ENCODE measurements around the gene C16orf74. TPM values are rescaled to one million over a fixed set of nuclear protein-coding genes. Genes with fewer than 3 reads are reported as not detected.

Gene C16orf74
- total RNA-seq, 1 donor from 2014 or later, result 4.7 TPM

DNA sequence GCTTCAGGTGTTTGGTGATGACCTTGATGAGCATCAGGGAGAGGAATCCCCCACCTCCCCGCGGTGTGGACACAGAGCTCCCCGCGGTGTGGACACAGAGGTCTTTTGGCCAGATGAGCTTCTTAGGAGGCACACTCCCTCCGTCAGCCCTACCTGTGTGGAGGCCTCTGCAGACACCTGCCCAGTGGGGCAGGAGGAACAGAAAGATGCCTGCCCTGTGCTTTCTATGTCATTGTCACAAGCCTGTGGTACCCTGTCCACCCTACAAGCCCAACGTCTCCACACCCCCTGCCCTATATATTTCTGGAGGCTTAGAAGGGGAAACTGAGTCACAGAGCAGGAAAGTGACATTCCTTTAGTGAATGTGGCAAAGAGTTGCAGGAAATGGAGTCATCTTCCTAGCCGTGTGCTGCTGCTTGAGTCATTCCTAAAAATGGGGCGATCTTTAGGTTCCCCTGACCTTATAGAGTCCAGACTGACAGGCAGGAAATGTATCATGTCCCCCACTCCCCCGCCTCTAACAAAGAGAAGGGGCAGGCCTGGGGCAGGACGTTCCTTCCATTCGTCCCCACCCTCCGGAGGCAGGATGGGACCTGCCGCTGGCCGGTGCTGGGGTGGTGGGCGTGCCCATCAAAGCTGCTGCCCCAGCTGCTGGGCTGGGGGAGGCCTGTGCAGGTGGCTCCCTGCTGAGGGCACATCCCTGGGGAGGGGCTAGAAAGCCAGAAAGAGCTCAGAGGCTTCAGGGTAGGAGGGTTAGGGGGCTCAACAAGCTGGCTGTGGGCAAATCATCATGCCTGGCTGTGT lies 1.0 kb upstream of the C16orf74 start:
- H3K27ac Mint-ChIP-seq (ENCODE audit: unreplicated experiment), result no peak overlapping the region
- Histone ChIP-seq H3K27me3 (ENCODE audit: insufficient read depth, low read length) (no peaks in the 10 kb centered on the region), H3K4me1 (ENCODE audit: insufficient read depth, low read length) (peaks cover 40% of the 10 kb centered on the region), H3K9me3 (ENCODE audit: insufficient read depth, low read depth, low read length) (no peaks in the 10 kb centered on the region), H3K9ac (ENCODE audit: low read length) (no peak overlapping the region), H3K4me2 (ENCODE audit: low read length) (peak overlapping the region; percentile 93), H2AFZ (ENCODE audit: low read depth, low read length) (no peak overlapping the region), H3K36me3 (ENCODE audit: insufficient read depth, low read length) (no peaks in the 10 kb centered on the region), H3K4me3 (ENCODE audit: insufficient read depth, low read depth, low read length) (no peak overlapping the region), H4K20me1 (ENCODE audit: insufficient read depth, low read length) (peaks cover 7% of the 10 kb centered on the region), H3K27ac (ENCODE audit: low read depth, low read length) (no peak overlapping the region), H3K79me2 (ENCODE audit: insufficient read depth, low read length) (peaks cover 5% of the 10 kb centered on the region)
- no peak for DNase-seq (ENCODE audit: low read depth)
- peaks cover 11% of the 10 kb centered on the region for H3K27me3 Mint-ChIP-seq (ENCODE audit: low read depth, unreplicated experiment)
- no peak for FAIRE-seq
- no peak for TF ChIP-seq EZH2 (IDR thresholded peaks at IDR 0.05; ENCODE audit: insufficient read depth, low read length)
- TF ChIP-seq, protein P1, sequence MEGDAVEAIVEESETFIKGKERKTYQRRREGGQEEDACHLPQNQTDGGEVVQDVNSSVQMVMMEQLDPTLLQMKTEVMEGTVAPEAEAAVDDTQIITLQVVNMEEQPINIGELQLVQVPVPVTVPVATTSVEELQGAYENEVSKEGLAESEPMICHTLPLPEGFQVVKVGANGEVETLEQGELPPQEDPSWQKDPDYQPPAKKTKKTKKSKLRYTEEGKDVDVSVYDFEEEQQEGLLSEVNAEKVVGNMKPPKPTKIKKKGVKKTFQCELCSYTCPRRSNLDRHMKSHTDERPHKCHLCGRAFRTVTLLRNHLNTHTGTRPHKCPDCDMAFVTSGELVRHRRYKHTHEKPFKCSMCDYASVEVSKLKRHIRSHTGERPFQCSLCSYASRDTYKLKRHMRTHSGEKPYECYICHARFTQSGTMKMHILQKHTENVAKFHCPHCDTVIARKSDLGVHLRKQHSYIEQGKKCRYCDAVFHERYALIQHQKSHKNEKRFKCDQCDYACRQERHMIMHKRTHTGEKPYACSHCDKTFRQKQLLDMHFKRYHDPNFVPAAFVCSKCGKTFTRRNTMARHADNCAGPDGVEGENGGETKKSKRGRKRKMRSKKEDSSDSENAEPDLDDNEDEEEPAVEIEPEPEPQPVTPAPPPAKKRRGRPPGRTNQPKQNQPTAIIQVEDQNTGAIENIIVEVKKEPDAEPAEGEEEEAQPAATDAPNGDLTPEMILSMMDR (IDR thresholded peaks at IDR 0.05; ENCODE audit: insufficient read depth, low read depth, low read length), result no peak
- no peaks in the 10 kb centered on the region for H3K9me3 Mint-ChIP-seq (ENCODE audit: unreplicated experiment)
- H3K4me3 Mint-ChIP-seq (ENCODE audit: unreplicated experiment), result no peak overlapping the region
- H3K4me1 Mint-ChIP-seq (ENCODE audit: low read depth, unreplicated experiment), result peaks cover 17% of the 10 kb centered on the region
- no peaks in the 10 kb centered on the region for H3K36me3 Mint-ChIP-seq (ENCODE audit: low read depth, unreplicated experiment)

DNA sequence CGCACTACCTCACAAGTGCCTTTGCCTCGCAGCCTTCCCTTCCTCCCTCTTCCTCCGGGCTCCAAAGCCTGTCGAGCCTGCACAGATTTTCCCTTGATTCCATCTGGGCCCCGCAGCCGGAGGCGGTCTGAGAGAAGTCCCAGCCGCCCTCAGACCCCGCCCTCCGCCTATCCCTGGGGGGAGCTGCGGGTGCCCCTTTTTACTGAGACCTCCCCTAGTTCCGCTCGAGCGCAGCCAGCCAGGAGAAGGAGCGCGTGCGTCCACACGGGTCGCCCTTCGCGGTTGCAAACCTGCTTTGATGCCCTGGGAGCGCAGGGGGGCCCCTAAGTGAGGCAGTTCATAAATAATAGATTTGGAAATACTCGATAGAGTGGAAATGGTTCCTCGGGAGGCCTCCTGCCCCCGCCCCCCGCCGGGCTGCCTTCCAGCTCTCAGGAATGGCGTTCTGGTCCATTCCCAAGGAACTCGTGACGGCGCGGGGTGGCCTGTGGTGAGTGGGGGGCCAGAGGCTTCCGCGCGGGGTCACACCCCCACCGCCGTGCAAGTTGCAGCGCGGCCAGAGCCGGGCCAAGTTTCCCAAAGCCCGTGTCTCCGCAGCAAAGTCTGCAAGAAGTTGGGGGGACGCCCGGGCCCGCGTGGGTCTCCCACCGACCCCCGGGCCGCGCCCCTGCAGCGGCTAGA lies 610 bp downstream of the C16orf74 start:
- H3K27ac ChIP-seq (ENCODE audit: low read depth, low read length), result no peak overlapping the region
- peak overlapping the region; percentile 93 for H3K4me2 ChIP-seq (ENCODE audit: low read length)
- H3K79me2 ChIP-seq (ENCODE audit: insufficient read depth, low read length), result peaks cover 5% of the 10 kb centered on the region
- no peaks in the 10 kb centered on the region for H3K9me3 ChIP-seq (ENCODE audit: insufficient read depth, low read depth, low read length)
- FAIRE-seq (no peak), DNase-seq (ENCODE audit: low read depth) (no peak)
- TF ChIP-seq, protein P1 (IDR thresholded peaks at IDR 0.05; ENCODE audit: insufficient read depth, low read depth, low read length), result no peak
- TF ChIP-seq EZH2 (IDR thresholded peaks at IDR 0.05; ENCODE audit: insufficient read depth, low read length), result no peak
- H2AFZ ChIP-seq (ENCODE audit: low read depth, low read length), result peak overlapping the region; percentile 63
- H3K27me3 ChIP-seq (ENCODE audit: insufficient read depth, low read length), result no peaks in the 10 kb centered on the region
- peak overlapping the region; percentile 78 for H3K27ac Mint-ChIP-seq (ENCODE audit: unreplicated experiment)
- H3K4me1 ChIP-seq (ENCODE audit: insufficient read depth, low read length), result peaks cover 44% of the 10 kb centered on the region
- H3K36me3 ChIP-seq (ENCODE audit: insufficient read depth, low read length), result no peaks in the 10 kb centered on the region
- H3K9ac ChIP-seq (ENCODE audit: low read length), result peak overlapping the region; percentile 54
- no peaks in the 10 kb centered on the region for H3K9me3 Mint-ChIP-seq (ENCODE audit: unreplicated experiment)
- H3K36me3 Mint-ChIP-seq (ENCODE audit: low read depth, unreplicated experiment), result no peaks in the 10 kb centered on the region
- peaks cover 13% of the 10 kb centered on the region for H3K27me3 Mint-ChIP-seq (ENCODE audit: low read depth, unreplicated experiment)
- H3K4me3 ChIP-seq (ENCODE audit: insufficient read depth, low read depth, low read length), result peak overlapping the region; percentile 57
- H4K20me1 ChIP-seq (ENCODE audit: insufficient read depth, low read length), result peaks cover 7% of the 10 kb centered on the region
- H3K4me1 Mint-ChIP-seq (ENCODE audit: low read depth, unreplicated experiment), result peaks cover 14% of the 10 kb centered on the region
- H3K4me3 Mint-ChIP-seq (ENCODE audit: unreplicated experiment), result peak overlapping the region; percentile 87
